ENCODE measurements around the gene FIP1L1. TPM values are rescaled to one million over a fixed set of nuclear protein-coding genes. Genes with fewer than 3 reads are reported as not detected.

The FIP1L1 gene
- total RNA-seq, 1 donor from 2014 or later = 51.3 TPM

DNA sequence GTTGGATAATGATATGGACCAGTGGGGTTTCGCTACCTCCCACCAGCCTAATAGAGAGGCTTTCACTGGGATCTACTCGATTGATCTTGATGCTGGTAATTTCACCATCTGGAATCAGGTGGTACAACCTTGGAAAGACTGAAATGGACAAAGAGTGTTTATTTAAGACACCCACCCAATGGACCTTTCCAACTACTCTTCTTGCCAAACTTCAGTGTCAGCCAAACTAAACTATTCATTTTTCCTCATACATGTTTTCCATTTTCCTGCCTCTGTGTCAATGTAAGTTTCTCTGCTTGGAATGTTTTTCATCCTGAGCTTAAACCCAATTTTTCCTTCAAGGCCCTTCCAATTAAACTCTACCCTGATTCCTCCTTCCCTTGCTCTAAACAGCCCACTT lies 121.3 kb downstream of the FIP1L1 start:
- DNase-seq (ENCODE audit: low read depth) = no peak

DNA sequence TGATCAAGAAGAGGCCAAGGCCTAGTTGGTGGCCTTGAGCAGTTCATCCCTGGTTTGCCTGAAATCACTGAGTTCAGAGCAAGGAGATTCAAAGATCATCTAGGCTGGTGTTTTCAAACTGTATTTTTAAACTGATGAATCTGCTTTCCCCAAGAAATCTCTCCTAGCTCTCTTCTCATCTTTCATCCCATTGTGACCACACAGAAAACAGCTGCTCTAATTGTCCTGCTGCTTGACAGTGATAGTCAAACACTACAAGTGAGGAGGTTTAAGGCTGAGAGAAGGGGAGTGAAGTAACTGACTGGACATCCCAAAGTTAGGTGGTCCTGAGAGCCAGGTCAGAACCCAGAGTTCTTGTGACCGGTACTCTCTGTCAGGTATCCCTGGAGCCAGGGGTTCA lies 122.3 kb downstream of the FIP1L1 start:
- DNase-seq (ENCODE audit: low read depth) = peak; percentile 92

GRCh38 chr4:53500546-53500945 lies 123.1 kb downstream of the FIP1L1 start:
- no peak for DNase-seq (ENCODE audit: low read depth)

DNA sequence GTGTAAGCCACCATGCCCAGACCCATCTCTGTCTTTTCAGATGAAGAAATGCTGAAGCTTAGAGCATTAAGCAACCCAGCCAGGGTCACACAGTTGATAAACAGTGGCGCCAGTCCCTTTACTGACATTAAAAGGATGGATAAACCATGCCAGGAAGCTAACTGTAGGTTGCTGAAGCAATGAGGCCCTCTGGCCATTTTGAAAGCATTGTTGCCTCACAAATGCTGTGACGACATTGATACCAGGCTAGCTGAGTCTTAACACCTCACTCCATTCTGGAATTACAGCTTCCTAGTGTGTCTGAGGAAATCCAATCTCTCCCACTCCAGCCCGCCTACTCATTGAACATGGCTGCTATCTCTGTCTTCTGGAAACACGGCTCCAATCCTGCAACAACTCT lies 124.1 kb downstream of the FIP1L1 start:
- DNase-seq (ENCODE audit: low read depth) = no peak

GRCh38 chr4:53502094-53502493 lies 124.7 kb downstream of the FIP1L1 start:
- DNase-seq (ENCODE audit: low read depth) = no peak

GRCh38 chr4:53505947-53506346 lies 128.5 kb downstream of the FIP1L1 start:
- no peak for DNase-seq (ENCODE audit: low read depth)

DNA sequence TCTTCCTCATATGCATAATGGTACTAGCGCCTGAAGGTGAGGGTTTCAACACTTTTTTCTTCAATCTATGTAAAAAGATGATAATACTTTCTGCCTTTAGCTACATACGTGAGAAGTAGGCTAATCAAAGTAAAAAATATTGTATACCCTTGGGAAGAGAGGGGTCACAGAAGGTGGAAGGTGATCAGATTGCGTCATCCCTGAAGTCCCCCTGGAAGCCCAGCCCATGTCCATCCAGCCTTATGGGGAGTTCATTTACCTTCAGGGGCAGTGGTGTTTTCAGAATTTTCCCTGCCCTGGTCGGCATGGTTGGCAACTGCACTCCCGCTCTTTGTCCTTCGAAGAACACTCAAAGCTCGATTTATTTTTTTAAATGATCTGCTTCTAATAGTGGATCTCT lies 129.6 kb downstream of the FIP1L1 start:
- no peak for DNase-seq (ENCODE audit: low read depth)

GRCh38 chr4:53507671-53508286 lies 130.3 kb downstream of the FIP1L1 start:
- peak; percentile 96 for DNase-seq (ENCODE audit: low read depth)

GRCh38 chr4:53508446-53508845 lies 131.0 kb downstream of the FIP1L1 start:
- DNase-seq (ENCODE audit: low read depth) = peak; percentile 81

- DNase-seq (ENCODE audit: low read depth) = no peak
Observed at GRCh38 chr4:53510321-53510720, 132.9 kb downstream of the FIP1L1 start.

Other genes with a start within 250 kb of the FIP1L1 start
- gene SCFD2, start 11.6 kb upstream of the FIP1L1 start, total RNA-seq = 20.6 and 21.7 TPM in 2 replicates
- gene LNX1, start 213.8 kb downstream of the FIP1L1 start, total RNA-seq = 20.4 and 35.3 TPM in 2 replicates

Data from myocyte (in vitro differentiated cells).